ENCODE results near the gene ACOXL.
"Not testable (repeated sequence)": the region's sequence is repeated elsewhere in the genome, so short reads cannot be mapped to it uniquely, and the experiment has no call there.

Gene ACOXL

GRCh38 chr2:110960281-110960680 is 227.9 kb downstream of the ACOXL start:
- no peaks in the 10 kb centered on the region for H3K27me3 ChIP-seq (ENCODE audit: insufficient read depth, low read length)
- no peaks in the 10 kb centered on the region for H3K36me3 ChIP-seq (ENCODE audit: insufficient read depth, low read length)
- H3K9me3 ChIP-seq (ENCODE audit: insufficient read depth, low read depth, low read length), result no peaks in the 10 kb centered on the region
- H3K4me1 ChIP-seq (ENCODE audit: insufficient read depth, low read length), result 0 out of 2 replicates have a peak, but pooled peaks cover 2% of the 10 kb centered on the region
- WGBS, result 81% methylated on average over 10 of the region's 10 CpGs
- H3K4me3 ChIP-seq (ENCODE audit: low read length), result no peak overlapping the region
- no peak overlapping the region for H3K9ac ChIP-seq (ENCODE audit: low read depth, low read length)
- H3K27ac ChIP-seq (ENCODE audit: low read depth, low read length), result no peak overlapping the region

- 93% methylated on average over 2 of the region's 2 CpGs for WGBS
- H3K4me3 ChIP-seq (ENCODE audit: low read length), result no peak overlapping the region
Observed at GRCh38 chr2:110960954-110961353, 228.6 kb downstream of the ACOXL start.

GRCh38 chr2:110961643-110962042 is 229.3 kb downstream of the ACOXL start:
- H3K9ac ChIP-seq (ENCODE audit: low read depth, low read length), result not testable (repeated sequence)

More at GRCh38 chr2:110960954-110961353, 228.6 kb downstream of the ACOXL start:
- no peaks in the 10 kb centered on the region for H3K9me3 ChIP-seq (ENCODE audit: insufficient read depth, low read depth, low read length)
- no peak overlapping the region for H3K9ac ChIP-seq (ENCODE audit: low read depth, low read length)
- H3K27me3 ChIP-seq (ENCODE audit: insufficient read depth, low read length), result no peaks in the 10 kb centered on the region
- no peak overlapping the region for H3K27ac ChIP-seq (ENCODE audit: low read depth, low read length)
- no peaks in the 10 kb centered on the region for H3K4me1 ChIP-seq (ENCODE audit: insufficient read depth, low read length)
- H3K36me3 ChIP-seq (ENCODE audit: insufficient read depth, low read length), result no peaks in the 10 kb centered on the region

GRCh38 chr2:110969696-110970095 is 237.3 kb downstream of the ACOXL start:
- H3K27ac ChIP-seq (ENCODE audit: low read depth, low read length), result no peak overlapping the region
- no peak overlapping the region for H3K9ac ChIP-seq (ENCODE audit: low read depth, low read length)
- H3K27me3 ChIP-seq (ENCODE audit: insufficient read depth, low read length), result no peaks in the 10 kb centered on the region
- WGBS, result 97% methylated on average over 1 of the region's 2 CpGs
- H3K36me3 ChIP-seq (ENCODE audit: insufficient read depth, low read length), result no peaks in the 10 kb centered on the region
- peaks cover 10% of the 10 kb centered on the region for H3K9me3 ChIP-seq (ENCODE audit: insufficient read depth, low read depth, low read length)
- H3K4me1 ChIP-seq (ENCODE audit: insufficient read depth, low read length), result no peaks in the 10 kb centered on the region
- no peak overlapping the region for H3K4me3 ChIP-seq (ENCODE audit: low read length)

More at GRCh38 chr2:110961643-110962042, 229.3 kb downstream of the ACOXL start:
- H3K9me3 ChIP-seq (ENCODE audit: insufficient read depth, low read depth, low read length); H3K27ac ChIP-seq (ENCODE audit: low read depth, low read length); H3K4me1 ChIP-seq (ENCODE audit: insufficient read depth, low read length); H3K36me3 ChIP-seq (ENCODE audit: insufficient read depth, low read length); H3K4me3 ChIP-seq (ENCODE audit: low read length); H3K27me3 ChIP-seq (ENCODE audit: insufficient read depth, low read length): not testable (repeated sequence)
- 98% methylated on average over 2 of the region's 3 CpGs for WGBS

GRCh38 chr2:110970201-110970600 is 237.8 kb downstream of the ACOXL start:
- Histone ChIP-seq H3K36me3 (ENCODE audit: insufficient read depth, low read length) (no peaks in the 10 kb centered on the region), H3K27me3 (ENCODE audit: insufficient read depth, low read length) (no peaks in the 10 kb centered on the region), H3K27ac (ENCODE audit: low read depth, low read length) (no peak overlapping the region), H3K4me3 (ENCODE audit: low read length) (no peak overlapping the region), H3K4me1 (ENCODE audit: insufficient read depth, low read length) (no peaks in the 10 kb centered on the region), H3K9me3 (ENCODE audit: insufficient read depth, low read depth, low read length) (peaks cover 10% of the 10 kb centered on the region), H3K9ac (ENCODE audit: low read depth, low read length) (no peak overlapping the region)
- 85% methylated on average over 1 of the region's 2 CpGs for WGBS

DNA sequence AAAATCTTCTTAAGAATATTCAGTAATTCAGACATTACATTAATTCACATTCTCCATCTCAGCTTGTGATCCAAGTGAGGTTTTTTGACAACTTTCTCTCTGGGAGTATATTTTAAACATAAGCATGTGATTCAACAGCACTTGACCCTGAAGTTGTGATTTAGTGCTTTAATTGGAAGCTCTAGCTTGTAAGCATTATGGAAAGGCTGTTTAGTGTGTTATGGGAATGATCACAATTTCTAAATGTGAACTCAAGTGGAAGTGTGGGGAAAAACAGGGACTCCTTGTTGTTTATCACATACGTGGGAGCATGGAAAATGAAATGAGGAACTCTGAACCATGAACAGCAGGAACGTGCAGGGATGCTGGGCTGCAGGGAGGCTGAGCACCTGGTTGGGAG is 239.4 kb downstream of the ACOXL start:
- Histone ChIP-seq H3K4me1 (ENCODE audit: insufficient read depth, low read length) (no peaks in the 10 kb centered on the region), H3K36me3 (ENCODE audit: insufficient read depth, low read length) (no peaks in the 10 kb centered on the region), H3K4me3 (ENCODE audit: low read length) (no peak overlapping the region), H3K9me3 (ENCODE audit: insufficient read depth, low read depth, low read length) (peaks cover 10% of the 10 kb centered on the region), H3K27ac (ENCODE audit: low read depth, low read length) (no peak overlapping the region), H3K9ac (ENCODE audit: low read depth, low read length) (no peak overlapping the region), H3K27me3 (ENCODE audit: insufficient read depth, low read length) (no peaks in the 10 kb centered on the region)
- 95% methylated on average over 2 of the region's 2 CpGs for WGBS

- Histone ChIP-seq H3K36me3 (ENCODE audit: insufficient read depth, low read length) (no peaks in the 10 kb centered on the region), H3K27ac (ENCODE audit: low read depth, low read length) (no peak overlapping the region), H3K4me1 (ENCODE audit: insufficient read depth, low read length) (no peaks in the 10 kb centered on the region), H3K9me3 (ENCODE audit: insufficient read depth, low read depth, low read length) (peaks cover 10% of the 10 kb centered on the region), H3K9ac (ENCODE audit: low read depth, low read length) (no peak overlapping the region), H3K27me3 (ENCODE audit: insufficient read depth, low read length) (no peaks in the 10 kb centered on the region), H3K4me3 (ENCODE audit: low read length) (no peak overlapping the region)
- WGBS, result 94% methylated on average over 2 of the region's 2 CpGs
Observed at GRCh38 chr2:110973262-110973661, 240.9 kb downstream of the ACOXL start.

GRCh38 chr2:110977403-110977802 is 245.0 kb downstream of the ACOXL start:
- WGBS, result 96% methylated on average over 4 of the region's 4 CpGs
- Histone ChIP-seq H3K36me3 (ENCODE audit: insufficient read depth, low read length) (no peaks in the 10 kb centered on the region), H3K27me3 (ENCODE audit: insufficient read depth, low read length) (no peaks in the 10 kb centered on the region), H3K27ac (ENCODE audit: low read depth, low read length) (no peak overlapping the region), H3K9ac (ENCODE audit: low read depth, low read length) (no peak overlapping the region), H3K9me3 (ENCODE audit: insufficient read depth, low read depth, low read length) (peaks cover 6% of the 10 kb centered on the region), H3K4me3 (ENCODE audit: low read length) (no peak overlapping the region), H3K4me1 (ENCODE audit: insufficient read depth, low read length) (peaks cover 6% of the 10 kb centered on the region)

GRCh38 chr2:110978148-110978547 is 245.8 kb downstream of the ACOXL start:
- H3K27me3 ChIP-seq (ENCODE audit: insufficient read depth, low read length), result no peaks in the 10 kb centered on the region
- 91% methylated on average over 6 of the region's 6 CpGs for WGBS
- no peaks in the 10 kb centered on the region for H3K36me3 ChIP-seq (ENCODE audit: insufficient read depth, low read length)
- H3K9me3 ChIP-seq (ENCODE audit: insufficient read depth, low read depth, low read length), result no peaks in the 10 kb centered on the region
- no peak overlapping the region for H3K4me3 ChIP-seq (ENCODE audit: low read length)
- peaks cover 6% of the 10 kb centered on the region for H3K4me1 ChIP-seq (ENCODE audit: insufficient read depth, low read length)
- no peak overlapping the region for H3K9ac ChIP-seq (ENCODE audit: low read depth, low read length)
- H3K27ac ChIP-seq (ENCODE audit: low read depth, low read length), result no peak overlapping the region

- WGBS, result 94% methylated on average over 12 of the region's 12 CpGs
- Histone ChIP-seq H3K4me3 (ENCODE audit: low read length) (no peak overlapping the region), H3K9me3 (ENCODE audit: insufficient read depth, low read depth, low read length) (no peaks in the 10 kb centered on the region), H3K27me3 (ENCODE audit: insufficient read depth, low read length) (no peaks in the 10 kb centered on the region), H3K9ac (ENCODE audit: low read depth, low read length) (no peak overlapping the region), H3K4me1 (ENCODE audit: insufficient read depth, low read length) (peaks cover 6% of the 10 kb centered on the region), H3K27ac (ENCODE audit: low read depth, low read length) (no peak overlapping the region), H3K36me3 (ENCODE audit: insufficient read depth, low read length) (no peaks in the 10 kb centered on the region)
Observed at GRCh38 chr2:110978756-110979470, 246.5 kb downstream of the ACOXL start.

- Histone ChIP-seq H3K4me3 (ENCODE audit: low read length) (no peak overlapping the region), H3K9ac (ENCODE audit: low read depth, low read length) (no peak overlapping the region), H3K4me1 (ENCODE audit: insufficient read depth, low read length) (peaks cover 6% of the 10 kb centered on the region), H3K9me3 (ENCODE audit: insufficient read depth, low read depth, low read length) (no peaks in the 10 kb centered on the region), H3K36me3 (ENCODE audit: insufficient read depth, low read length) (no peaks in the 10 kb centered on the region), H3K27me3 (ENCODE audit: insufficient read depth, low read length) (no peaks in the 10 kb centered on the region), H3K27ac (ENCODE audit: low read depth, low read length) (no peak overlapping the region)
- 89% methylated on average over 10 of the region's 10 CpGs for WGBS
Observed at GRCh38 chr2:110979471-110980338, 247.3 kb downstream of the ACOXL start.
